GM19455 (cell line): ENCODE results near the gene RPIA.

Experiments used
- ATAC-seq: cut with Tn5 transposase; IDR thresholded peaks from one replicate; pipeline ENCODE4 v1.9.1; 2021; ENCODE audit not compliant: unreplicated experiment

Gene RPIA

DNA sequence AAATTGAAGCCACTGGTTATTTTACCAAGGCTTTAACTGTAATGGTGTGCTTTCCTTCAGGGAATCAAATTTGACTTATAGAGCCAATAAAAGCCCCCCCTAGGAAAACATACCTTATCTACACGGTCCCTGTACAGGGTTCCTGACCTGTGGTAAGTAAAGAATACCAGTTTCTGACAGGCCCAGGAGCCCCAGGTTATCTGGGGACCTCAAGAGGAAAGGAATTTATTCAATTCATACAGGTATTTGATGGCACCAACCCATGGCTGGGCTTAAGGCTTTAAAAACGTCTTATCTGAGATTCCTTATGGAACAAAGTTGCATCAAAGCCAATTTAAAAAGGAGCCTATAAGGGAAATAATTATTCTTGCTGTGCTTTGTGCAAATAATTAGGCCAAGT is 7.0 kb upstream of the RPIA start:
- no peak for ATAC-seq

DNA sequence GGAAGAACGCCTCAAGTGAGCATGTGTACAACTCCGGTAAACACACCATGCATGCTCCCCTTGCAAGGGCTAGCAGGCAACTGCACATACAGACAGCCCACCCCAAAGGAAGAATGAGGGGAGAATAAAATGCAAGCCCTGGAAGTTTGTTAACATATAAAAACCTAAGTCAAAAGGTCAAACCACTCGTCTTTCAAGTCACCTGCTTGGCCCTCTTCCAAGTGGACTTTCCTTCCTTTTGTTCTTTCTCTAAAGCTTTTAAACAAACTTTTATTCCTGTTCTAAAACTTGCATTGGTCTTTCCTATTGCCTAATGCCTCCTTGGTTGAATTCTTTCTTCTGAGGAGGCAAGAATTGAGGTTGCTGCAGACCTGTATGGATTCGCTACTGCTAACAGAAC is 5.2 kb upstream of the RPIA start:
- no peak for ATAC-seq

DNA sequence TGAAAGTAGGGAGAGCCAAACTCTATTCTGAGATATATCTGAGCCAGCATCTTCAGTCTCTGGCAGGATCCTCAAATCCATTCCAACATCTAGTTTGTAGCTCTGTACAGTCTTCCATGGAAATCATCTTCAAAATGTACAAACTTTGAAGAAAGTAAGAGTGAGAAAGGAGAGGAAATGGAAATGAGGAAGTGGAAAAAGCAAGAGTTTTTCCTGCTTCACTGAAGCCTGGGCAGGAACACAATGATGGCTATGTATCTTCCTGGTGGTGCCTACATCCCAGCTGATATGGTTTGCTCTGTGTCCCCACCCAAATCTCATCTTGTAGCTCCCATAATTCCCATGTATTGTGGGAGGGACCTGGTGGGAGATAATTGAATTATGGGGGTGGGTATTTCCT is 4.1 kb upstream of the RPIA start:
- ATAC-seq, result no peak

DNA sequence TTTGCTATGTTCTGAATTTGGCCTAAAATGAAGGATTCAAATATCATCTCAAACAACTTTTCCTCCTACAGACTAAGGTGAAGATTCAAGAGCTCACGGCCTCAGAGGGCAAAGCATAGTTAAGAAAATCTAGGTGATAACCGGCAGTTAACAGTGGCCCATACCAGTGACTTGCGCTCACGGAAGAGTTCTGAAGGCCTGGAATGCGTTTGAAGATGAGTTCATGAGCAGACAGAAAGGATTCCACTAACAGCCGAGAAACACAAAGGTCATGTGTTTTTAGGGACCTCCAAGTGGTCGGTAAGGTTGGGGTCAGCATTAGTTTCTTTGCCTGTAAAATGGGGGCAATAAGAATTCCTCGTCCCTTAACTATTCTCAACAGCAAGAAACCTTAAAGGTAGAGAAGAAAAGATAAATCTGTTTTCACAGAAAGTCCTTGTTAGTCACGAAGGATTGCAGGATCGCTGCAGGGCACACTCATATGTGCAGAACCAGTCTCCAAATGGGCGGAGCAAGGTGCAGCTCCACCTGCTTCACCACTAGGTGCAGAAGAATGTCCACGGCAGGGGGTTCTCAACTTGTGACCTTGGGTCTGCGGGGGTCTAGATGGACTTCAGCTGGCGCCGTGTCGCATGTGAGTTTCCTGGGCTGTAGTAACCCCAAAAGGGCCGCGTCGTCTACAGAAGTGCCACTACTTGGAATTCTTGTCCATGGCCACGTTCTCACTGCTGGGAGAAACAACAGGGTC is 708 bp upstream of the RPIA start:
- peak; percentile 6 for ATAC-seq

DNA sequence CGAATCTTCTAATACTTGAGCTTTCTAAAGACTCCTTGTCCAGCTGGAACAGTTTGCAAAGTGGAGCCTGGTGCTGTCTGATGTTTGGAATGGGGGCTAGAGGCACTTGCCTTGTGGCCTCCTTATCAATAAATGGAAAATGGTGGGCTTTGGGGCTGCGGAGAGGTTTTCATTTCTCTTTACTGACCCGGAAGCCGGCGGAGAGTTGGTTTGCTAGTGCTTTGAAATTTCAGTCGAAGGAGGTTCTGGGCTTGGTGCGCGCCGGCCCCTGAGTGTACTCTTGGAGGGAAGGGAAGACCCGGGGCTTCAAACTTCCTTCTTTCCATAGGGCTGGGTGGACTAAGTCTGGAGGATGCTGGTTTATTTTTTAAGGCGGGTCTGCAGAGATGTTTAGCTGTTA is 714 bp downstream of the RPIA start:
- peak; percentile 10 for ATAC-seq

DNA sequence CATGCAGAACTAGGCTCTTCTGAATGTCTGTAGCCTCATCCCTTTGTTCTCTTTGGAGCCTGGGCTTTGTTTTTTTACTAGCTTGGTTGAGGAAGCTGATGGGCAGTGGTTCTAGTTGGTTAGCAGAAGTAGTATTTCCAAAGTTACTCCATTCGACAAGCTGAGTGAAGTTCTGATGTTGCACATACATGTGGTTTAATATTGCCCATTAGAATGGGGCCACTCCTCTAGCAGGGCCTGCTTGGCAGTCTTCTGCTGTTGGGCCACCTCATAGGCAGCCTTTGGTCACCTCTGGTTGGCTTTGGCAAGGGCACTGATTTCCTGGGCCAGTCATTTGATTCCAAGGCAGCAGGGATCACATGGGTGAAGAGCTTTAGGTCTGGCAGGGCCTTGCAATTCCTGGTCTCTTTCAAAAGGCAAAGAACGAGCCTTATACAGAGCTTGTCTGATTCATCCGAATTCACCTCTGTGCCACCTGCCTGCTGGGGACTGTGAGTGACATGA is 2.5 kb downstream of the RPIA start:
- no peak for ATAC-seq

DNA sequence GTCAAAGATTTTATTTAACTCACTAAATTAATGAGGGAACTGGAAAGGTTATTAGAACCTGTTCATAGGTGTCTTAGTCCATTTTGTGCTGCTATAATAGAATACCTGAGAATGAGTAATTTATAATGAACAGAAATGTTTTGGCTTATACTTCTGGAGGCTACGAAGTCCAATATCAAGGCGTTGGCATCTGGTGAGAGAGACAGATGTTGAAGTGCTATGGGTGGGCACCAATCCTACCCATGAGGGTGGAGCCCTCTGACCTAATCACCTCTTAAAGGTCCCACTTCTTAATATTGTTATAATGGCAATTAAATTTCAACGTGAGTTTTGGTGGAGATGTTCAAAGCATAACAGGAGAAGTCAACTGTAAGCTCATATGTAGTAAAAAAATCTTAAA is 5.1 kb downstream of the RPIA start:
- no peak for ATAC-seq

DNA sequence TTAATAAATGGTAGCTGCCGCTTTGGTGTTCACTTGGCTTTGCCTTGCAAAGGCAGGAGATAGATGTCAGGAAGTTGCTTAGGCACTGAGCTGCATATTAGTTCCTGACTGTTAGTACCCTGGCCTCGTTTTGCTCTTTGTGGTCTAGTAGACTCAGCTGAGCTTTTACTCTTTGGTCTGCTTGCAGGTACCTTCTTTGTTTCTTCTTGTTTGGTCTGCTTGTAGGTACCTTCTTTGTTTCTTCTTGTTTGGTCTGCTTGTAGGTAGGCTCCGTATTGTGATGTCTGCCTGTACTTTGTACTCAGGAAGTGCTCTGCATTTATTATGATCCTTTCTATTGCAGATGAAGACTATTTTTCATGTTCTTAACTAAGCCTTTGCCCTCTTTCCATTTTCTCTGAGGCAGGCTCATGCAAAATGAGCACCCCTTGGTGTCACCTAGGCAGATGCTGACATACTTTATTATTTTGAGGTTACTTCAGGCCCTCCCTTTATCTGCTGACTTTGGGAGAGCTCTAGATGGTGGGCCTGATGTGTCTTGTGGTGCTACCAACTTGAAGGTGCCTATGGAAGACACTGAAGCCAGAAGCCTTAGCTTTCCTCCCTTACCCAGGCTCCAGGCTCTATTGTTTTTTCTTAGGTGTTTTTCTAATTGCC is 6.0 kb downstream of the RPIA start:
- ATAC-seq, result no peak

DNA sequence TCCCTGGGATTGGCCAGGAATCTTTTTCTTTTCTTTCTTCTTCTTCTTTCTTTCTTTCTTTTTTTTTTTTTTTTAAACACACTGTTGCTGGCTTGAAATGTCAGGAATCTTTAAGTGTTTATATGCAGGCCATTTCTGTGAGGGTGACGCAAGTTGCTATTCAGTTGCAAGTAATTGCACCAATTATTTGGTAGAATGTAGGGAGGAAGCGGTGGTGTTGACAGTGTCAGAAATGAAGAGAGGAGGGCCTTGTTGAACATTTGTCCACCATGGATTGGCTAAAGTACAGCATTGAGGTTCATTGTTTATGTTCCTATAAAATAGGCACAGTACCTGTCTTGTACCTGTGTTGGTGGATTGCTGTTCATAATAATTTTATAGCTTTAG is 6.5 kb downstream of the RPIA start:
- no peak for ATAC-seq

DNA sequence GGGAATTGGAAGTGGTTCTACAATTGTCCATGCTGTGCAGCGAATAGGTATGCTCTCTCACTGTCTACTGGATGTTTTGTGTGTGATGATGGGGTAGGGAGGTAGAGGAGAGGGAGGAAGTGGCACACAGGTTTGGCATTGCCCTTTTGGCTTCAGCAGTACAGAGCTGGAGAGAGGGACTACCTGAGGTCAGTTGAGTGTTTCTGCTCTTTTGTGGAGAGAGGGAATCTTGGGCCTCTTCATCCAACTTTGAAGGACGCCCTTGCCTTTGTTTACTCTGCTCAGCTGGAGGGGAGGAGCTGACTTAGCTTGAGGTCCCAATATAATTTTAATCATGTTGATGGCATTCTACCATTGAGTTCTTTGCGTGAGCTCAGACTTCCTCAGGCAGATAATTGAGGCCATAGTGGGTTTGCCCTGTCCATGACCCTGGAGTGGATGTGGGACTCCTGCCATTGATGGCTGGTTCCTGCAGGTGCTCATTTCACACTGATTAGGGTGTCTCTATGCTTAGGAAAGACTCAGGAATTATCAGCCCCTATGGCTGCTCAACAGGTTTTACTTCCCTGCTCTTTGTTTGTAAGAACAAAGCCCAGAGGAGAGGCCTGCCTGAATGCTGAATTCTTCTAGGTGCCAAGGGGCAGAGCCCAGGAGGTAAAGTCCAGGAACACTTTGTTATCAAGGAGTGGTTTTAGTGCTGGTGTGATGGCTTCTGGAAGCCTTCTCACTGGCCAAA is 7.2 kb downstream of the RPIA start:
- no peak for ATAC-seq

DNA sequence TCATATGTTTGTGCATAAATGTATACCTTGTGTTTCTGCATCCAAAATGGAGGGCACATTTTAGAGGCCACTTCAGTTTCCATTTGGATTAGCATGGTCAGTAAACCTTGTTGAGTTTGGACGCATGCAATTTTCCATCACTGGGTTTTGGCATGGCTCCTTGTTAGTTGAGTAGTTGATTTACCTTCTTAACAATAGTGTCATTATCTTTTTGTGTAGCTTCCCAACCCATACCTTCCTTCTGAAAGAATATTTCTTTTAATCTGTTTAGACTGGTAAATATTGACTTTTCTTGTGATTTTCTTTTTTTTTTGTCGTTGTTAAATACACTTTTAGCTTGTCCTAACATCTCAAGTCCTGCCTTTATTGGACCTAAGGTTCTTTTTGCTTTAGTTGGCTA is 15.5 kb downstream of the RPIA start:
- no peak for ATAC-seq

DNA sequence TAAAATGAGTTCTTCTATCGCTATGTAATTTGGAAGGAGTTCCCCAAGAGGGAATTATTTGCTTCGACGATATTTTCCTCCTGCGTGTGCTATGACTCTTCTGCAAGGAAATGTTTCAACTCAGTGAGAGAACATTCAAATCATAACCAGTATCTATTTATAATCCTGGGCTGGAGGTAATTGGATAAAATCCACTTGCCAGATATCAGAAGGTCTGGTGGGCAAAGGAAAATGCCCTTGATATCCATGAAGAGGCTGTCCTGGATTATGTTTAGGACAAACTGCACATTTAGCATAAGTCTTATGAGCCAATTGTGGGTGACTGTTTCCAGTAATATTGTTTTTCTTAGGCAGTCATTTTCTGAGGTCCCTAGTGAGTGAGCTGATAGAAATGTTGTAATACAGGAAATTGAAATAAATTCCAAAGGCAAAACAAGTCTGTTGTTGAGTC is 17.7 kb downstream of the RPIA start:
- no peak for ATAC-seq

DNA sequence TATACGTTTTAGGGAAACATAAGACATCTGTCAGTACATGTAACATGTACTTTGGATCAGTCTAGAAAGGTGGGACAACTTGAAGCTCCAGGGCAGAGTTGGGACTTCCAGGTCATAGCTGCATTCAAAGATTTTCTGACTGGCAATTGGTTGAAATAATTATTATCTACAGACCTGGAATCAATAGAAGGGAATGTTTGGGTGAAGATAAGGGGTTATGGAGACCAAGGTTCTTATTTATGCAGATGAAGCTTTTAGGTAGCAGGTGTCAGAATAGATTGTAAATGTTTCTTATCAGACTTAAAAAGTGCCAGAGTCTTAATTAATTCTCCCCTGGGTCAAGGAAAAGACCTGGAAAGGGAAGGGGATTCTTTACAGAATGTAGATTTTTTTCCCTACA is 19.8 kb downstream of the RPIA start:
- no peak for ATAC-seq

DNA sequence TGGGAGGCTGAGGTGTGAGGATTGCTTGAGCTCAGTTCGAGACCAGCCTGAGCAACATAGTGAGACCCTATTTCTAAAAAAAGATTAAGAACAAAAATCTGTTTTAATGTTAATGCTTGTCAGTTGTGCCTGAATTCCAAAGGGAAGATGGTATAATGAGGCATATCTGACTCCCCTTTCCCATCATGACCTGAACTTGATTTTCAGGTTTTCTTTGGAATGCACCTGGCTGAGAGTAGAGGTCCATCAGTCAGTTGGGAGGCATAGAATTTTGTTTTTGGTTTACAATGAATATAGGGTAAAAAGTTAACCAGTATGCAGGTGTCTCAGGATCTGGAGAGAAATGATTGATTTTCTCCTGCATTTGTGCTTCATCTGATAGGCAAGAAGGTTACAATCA is 20.4 kb downstream of the RPIA start:
- no peak for ATAC-seq

DNA sequence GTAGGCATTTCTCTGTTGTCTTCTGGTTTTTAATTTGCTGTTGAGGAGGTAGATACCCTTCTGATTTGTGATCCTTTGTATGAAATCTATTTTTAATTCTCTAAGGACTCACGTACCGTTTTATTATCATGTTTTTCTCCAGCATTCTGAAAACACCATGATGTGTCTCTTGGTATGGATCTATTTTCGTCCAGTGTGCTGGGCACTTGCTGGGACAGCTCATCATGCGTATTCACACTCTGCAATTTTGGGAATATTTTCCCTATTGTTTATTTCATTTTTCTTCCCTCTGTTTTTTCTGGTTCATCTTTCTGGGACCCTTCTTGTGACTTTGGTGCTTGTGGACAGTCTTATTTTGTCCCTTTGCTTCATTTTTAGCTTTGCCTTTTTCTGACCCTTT is 21.9 kb downstream of the RPIA start:
- no peak for ATAC-seq

DNA sequence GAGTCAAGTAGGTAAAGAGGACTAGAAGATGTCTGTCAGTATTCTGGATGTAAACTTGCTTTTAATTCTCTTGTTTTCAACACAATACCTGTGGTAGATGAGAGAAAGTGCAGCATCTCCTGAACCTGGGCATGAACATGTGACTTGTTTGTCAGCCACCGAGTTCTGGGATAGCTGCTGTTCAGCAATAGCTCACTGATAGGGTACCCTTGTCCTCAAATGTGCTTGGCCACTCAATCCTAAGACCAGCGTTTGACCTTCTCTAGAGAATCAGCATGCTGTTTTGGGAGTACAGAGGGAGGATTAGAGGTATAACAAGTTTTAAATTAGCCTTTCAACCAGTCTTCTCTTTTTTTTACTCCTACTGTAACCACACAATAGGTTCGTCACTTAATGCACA is 23.2 kb downstream of the RPIA start:
- no peak for ATAC-seq

DNA sequence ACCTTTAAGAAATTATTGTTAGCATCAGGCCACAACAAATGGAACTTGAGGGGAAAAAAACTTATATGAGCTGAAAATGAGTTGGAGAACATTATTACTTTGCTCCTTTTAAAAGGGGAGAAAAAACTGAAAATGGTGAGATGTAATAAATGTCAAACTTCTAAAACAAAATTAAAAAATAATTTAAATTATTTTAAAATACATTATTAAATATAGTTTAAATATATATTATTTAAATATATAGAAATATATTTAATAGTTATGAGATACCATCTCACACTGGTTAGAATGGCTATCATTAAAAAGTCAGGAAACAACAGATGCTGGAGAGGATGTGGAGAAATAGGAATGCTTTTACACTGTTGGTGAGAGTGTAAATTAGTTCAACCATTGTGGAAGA is 28.9 kb downstream of the RPIA start:
- ATAC-seq, result no peak

DNA sequence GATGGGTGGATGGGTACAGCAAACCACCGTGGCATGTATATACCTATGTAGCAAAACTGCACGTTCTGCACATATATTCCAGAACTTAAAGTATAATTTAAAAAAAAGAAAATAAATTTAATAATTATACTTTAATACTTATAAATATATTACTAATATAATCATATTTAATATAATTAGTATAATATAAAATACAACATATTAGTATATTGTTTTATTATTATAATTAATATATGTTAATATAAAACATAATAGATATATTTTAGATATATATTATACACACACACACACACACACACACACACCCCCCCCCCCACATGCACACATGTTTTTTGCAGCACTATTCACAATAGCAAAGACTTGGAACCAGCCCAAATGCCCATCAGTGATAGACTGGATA is 29.8 kb downstream of the RPIA start:
- no peak for ATAC-seq

DNA sequence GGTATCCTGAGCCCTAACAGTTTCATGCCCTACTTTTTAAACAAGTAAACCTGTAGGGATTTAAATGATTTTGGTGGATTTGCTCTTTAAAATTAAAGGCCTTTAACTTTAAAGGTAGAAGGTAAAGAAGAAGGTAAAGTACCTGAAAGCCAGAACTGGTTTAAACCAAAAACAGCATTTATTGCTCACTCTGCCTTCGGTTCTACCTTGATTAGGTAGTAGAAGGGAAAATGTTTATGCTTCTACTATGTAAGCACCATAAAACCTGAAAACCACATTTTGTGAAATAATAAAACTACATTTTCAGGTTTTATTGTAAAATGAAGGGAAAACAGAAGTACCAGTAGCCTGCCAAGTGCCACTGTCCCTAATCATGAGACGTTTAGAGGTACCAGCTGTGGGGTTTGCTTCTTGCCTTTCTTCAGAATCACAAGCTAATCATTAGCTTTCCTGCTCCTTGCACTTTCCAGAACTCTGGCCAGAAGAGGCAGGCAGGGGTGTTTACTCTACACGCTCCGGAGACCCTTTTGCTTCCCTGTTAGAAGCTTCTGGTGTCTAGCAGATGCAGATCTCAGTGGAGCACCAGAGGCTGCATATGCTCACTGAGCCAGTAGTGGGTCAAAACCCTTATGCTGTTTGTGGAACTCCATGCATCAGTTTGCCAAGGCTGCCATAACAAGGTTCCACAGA is 33.3 kb downstream of the RPIA start:
- no peak for ATAC-seq

DNA sequence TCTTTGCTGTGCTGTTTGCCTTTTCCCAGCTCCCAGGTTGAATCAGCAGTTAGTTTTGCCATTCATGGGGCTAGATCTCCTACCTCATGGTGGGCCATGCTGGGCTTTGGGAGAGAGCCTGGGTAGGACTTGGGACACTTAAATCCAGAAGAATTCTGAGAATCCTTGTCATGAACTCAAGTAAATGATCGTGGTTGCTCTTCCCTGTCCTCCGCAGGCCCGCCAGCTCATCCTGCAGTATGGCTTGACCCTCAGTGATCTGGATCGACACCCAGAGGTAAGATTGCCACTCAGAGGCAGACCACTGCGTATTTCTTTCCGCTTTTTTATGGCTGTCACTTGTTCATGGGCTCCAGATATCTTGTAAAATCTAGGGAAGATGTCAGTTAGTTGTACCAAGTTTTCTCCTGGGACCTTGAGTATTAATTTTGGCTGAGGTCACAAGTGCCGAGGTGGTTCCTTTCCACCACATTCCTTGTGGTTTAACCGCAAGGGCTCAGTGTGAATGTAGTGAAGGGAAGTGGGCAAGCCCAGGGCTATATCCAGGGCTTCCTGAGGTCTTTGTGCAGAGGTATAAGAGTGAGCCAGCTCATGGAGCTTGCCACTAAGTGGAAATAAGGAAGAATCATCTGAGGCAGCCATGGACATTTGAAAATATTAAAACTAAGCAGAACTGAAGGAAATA is 37.7 kb downstream of the RPIA start:
- ATAC-seq, result no peak
